GDM1 (cell line): ENCODE measurements around the gene GALNT10.
"Not testable (repeated sequence)": the region's sequence is repeated elsewhere in the genome, so short reads cannot be mapped to it uniquely, and the experiment has no call there.

ENCODE experiments used
- DNase-seq: peaks from one replicate; lab custom pipeline; 2025; lab: John Stamatoyannopoulos, UW

The GALNT10 gene

GRCh38 chr5:154190595-154191304 lies at the start of gene GALNT10:
Gene GALNT10 (plus strand): TSS chr5:154190733. CDS start chr5:154190867, 134 bp downstream.
- DNase-seq: peak; percentile 59

- no peak for DNase-seq
Observed at GRCh38 chr5:154141745-154142221, 48.8 kb upstream of the GALNT10 start.

- no peak for DNase-seq
Observed at GRCh38 chr5:154143211-154143641, 47.3 kb upstream of the GALNT10 start.

DNA sequence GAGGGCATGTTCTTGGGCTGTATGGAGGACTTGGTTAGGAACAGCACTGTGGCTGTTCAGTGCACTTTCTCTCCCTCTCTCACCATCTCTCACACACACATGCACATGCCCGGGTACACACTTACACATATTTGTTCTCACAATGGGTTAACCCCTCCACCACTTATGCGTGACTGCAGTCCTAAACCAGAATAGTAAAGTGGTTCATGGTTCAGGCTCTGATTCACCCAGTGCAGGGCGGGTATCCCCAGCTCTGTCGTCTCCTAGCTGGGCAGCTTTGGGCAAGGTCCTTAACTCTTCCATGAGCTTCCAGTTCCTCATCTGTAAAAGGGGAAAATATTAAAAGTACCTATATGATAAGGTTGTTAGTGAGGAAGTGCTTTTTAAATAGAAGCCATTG lies 45.3 kb upstream of the GALNT10 start:
- DNase-seq: no peak

DNA sequence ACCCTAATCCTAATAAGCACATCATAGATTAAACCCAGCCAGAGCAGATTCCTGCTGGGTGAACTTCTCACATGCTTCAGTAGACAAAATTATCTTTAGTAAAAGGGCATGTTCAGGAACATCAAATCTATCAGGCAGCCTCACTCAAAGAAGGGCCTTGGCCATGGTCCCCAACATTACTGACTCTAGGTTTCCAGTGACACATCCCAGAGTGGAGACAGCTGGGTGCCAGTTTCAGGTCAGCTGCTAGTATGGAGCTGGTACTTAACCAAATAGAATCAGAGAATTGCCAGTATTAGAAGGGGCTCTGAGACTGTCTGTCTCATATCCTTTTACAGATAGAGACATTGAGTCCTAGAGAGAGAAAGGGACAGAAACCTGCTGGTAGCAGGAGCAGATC lies 44.1 kb upstream of the GALNT10 start:
- no peak for DNase-seq

DNA sequence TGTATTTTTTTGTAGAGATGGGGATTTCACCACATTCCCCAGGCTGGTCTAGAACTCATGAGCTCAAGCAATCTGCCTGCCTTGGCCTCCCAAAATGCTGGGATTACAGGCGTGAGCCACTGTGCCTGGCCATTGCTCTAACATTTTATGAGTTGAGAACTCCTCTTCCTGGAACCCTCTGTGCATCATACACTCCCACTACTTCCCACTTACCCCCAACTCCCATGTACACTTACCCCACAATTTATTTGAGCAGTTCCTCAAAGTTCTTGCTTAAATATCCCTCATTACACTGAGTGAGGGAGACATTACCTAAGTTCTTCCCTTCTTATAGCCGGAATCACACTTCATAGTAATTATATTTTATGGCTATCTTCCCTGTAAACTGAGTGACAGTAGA lies 42.9 kb upstream of the GALNT10 start:
- no peak for DNase-seq

DNA sequence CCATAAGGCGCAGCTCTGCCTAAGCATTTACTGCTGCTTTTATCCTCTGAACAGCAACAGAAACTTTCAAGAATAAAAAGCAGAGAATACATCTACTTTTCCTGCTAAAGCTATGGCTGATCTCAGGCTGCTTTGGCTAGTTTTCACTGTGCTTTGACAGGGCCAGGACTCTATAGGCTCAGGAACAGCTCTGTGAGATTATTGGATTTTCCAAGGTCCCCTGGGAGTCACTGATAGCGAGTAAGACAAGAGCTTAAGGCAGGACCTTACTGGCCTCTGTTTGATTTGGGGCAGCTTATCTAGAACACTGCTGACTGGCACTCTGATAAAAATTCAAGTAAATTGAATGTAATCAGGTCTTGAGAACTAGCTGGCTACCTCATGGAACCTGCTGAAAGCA lies 40.1 kb upstream of the GALNT10 start:
- not testable (repeated sequence) for DNase-seq

- DNase-seq: no peak
Observed at GRCh38 chr5:154157483-154158378, 32.8 kb upstream of the GALNT10 start.

- DNase-seq: no peak
Observed at GRCh38 chr5:154158379-154158737, 32.2 kb upstream of the GALNT10 start.

DNA sequence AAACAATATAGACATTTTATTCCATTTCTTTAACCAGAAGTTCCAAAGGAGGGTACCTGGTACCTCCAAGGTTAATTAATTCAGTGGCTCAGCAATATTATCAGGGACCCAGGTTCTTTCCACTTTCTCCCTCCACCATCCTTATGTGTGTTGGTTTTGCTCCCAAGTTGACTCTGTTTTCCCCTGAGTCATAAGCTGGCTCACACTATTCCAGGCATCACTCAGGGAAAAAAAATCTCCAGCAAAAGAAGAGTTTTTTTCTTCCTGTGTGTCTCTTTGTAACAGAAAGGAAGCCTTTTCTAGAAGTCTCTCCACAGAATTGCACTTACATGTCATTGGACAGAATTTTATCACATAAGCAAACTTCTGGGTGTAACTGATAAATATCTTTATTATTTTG lies 31.2 kb upstream of the GALNT10 start:
- DNase-seq: no peak

DNA sequence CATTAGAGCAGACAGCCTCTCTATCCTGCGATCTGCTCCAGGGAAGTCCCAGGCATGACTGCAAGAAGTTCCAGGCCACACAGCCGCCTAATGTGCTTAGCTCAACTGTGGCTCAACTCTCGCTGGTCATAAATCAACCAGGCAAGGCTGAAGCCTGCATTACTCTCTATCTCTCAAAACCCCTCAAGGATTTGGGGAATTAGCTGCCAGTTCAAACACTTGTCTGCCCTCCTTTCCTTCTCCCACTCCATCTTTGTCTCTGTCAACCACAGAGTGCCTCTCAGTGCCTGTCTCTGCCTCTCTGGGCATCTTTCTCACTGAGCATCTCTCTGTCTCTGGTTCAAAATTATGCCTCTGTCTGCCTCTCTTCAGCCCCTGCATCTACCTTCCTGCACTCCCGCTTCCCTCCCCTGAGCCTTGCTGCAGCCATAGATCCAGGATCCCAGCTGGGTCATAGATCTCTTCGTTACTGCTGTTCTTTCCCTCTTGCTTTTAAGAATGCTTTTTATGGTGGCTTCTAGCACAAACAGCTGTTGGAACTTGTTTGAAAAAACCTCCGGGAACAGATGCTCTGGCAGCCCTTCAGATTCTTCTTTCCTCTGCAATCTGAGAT lies 27.9 kb upstream of the GALNT10 start:
- DNase-seq: no peak

DNA sequence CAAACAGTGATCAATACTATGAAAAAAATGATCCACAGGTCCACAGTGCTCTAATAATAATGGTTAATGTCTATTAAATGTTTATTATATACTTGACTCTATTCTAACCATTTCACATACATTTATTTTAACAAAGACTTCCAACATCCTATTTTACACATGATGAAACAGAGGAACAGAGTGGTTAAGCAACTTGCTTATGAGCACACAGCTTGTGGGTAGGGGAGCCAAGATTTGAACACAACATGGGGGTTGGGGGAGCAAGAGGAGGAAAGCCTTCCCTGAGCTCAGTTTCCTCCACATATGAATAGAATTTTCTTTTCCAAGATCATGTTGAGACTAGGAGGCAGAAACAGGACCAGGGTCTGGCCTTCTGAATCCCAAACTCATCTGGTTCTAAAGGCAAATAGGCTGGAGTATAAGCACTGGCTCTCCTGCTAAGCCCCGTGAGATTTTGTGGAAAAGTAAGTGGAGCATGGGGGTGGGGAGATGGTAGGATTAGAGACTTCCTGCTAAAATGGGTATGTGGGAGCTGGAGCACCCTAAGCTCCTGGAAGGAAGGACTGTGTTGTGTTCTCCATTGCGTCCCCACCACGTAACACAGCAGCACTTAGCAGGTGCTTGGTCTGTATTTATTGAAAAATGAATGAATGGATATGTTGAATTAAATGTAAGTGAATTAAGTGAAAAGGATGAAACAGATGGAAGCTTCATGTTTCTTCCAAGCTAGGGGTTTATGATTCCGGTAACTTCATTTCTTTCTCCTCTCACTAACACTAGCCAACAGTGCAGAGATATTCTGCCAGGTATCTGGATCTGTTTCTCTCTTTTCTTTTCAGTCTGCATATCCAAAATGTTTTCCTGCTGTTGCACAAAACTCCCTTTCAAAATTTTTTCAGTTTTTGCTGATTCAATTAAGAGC lies 26.9 kb upstream of the GALNT10 start:
- DNase-seq: no peak

- DNase-seq: no peak
Observed at GRCh38 chr5:154164249-154164581, 26.3 kb upstream of the GALNT10 start.

DNA sequence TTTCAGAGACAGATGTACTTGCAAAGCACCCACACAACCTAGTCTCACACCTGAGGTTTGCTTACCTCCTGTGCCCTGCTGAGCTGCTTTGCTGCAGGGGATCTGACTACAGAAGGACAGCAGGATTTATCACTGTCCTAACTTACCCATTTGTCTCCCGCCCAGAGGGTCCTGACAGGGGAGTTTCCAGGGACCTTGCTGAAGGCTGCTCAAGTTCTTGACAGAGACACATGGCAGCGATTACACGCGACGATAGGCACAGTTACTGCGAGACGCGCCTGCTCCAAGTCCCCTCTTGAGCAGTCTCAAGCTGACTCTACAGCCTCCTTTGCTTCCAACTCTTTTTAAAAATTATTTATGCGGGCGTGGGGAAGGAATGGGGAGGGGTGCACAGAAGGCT lies 24.6 kb upstream of the GALNT10 start:
- DNase-seq: no peak

GRCh38 chr5:154166901-154167791 lies 23.4 kb upstream of the GALNT10 start:
- no peak for DNase-seq

- no peak for DNase-seq
Observed at GRCh38 chr5:154168395-154168794, 22.1 kb upstream of the GALNT10 start.

DNA sequence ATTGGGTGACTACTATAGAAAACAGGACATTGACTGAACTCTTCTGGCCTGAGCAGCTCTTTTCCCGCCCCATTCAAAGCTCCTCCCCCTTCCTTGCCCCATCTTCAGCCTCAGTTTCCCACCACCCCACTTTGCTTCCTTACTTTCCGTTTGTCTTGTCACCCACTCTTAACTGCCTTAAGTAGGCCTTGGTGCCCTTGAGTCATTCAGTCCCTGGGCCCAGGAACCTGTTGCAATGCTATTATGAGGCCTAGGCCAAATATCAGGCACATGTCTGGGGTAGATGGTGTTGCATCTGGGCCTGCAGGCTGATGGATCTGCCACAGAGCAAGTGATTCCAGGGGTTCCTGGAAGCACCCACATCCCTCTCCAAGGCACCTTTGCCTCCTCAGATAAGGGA lies 17.7 kb upstream of the GALNT10 start:
- DNase-seq: no peak

DNA sequence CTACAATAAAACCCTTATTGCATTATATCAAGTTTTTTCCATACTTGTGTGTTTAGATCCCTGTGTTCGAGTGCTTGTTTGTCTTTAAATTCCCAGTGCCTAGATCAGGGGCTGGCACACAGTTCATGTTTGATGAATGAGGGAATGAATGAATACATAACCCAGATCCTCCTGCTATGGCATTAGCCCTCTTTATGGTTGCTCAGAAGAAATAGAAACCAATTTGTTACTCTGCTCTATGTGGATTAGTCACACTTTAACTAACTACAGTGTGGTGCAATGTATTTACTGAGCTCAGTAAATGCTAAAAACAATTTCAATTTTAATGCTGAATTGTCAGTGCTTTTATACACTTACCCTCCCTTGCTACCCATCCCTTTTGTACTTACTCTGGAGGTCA lies 16.4 kb upstream of the GALNT10 start:
- DNase-seq: no peak

DNA sequence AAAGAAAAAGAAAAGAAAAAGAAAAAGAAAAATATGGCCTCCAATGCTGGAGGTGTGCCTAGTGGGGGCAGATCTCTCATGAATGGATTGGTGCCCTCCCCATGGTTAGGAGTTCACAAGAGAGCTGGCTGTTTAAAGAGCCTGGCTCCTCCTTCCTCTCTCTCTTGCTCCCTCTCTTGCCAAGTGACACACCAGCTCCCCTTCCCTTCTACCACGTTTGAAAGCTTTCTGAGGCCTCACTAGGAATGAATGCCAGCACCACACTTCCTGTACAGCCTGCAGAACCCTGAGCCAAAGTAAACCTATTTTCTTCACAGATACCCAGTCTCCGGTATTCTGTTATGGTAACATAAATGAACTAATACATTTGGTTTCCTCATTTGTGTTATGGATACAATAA lies 14.4 kb upstream of the GALNT10 start:
- no peak for DNase-seq

DNA sequence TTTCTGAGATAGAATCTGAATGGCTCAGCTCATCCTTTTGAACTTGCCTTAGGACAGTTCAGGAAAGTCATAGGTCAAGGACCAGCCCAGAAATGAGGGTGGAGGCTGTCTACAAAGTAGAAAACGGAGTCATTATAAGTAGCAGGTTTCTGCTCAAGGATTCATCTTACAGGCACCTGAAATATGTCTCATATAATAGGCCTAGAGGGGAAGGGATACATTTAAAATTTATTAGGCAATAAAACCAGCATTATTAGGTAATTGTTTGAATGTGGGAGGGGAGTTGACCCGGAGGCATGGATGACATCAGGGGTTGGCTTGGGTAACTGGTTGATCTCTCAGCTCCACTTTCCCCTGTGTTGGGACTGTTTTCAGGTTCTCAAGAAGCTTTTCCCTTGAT lies 11.9 kb upstream of the GALNT10 start:
- DNase-seq: no peak
